NCI-H2196 (cell line): ENCODE results near the gene DLGAP4.

Experiments used
- DNase-seq: peaks from one replicate; lab custom pipeline; 2025; ENCODE audit not compliant: unreplicated experiment; lab: John Stamatoyannopoulos, UW

DLGAP4 gene

GRCh38 chr20:36349384-36350170 lies 43.4 kb downstream of the DLGAP4 start:
- no peak for DNase-seq

DNA sequence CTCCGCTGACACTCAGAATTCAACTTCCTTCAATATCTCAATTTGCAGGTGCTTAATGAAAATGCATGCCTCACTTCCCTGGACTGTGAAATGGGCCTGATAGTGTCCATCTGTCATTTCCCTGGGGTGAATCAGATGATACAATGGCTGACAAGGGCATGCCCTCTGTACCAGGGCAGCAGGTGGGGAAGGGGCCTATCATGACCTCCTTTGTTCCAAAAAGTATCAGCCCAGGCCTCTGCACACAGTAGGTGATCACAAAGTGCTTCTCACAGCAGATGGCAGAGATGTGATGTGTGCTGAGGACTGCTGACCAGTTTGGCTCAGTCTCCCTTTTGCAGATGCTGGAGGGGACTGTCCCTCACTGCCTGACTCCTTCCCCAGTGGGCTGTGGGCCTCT lies 44.3 kb downstream of the DLGAP4 start:
- DNase-seq, result no peak

- no peak for DNase-seq
These were observed 45.8 kb downstream of the DLGAP4 start for GRCh38 chr20:36351937-36352336.

DNA sequence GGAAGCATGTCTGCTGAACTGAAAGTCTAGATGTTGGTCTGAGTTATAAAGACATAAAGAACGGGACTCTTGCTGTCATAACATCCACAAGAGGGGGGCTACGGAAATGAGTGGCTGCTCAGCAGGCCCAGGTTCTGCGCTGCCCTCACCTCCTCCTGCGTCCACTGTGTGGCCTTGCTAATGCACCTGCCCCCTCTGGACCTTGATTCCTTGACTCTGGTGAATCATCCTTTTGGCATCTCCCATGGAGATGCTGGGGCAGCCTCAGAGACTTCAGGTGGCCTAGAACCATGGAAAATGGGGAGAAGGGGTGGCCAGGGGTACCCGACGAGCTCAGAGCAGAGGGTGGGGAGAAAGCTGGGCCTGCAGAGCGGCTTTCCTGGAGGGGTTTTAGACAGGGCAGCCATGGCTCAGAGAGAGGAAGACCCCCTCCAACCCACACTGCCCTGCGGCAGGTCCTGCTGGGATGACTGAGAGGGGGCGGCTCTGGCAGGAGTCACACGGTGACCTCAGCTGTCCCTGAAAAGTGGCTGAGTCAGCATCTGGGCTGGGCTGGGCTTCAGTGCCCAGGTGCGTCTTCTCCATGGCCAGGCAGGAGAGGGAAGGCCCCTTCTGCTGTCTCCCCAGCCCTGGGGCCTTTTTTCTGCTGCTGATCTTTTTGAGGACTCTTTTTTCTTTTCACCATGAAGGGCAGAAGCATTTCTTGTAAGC lies 46.9 kb downstream of the DLGAP4 start:
- DNase-seq, result no peak

GRCh38 chr20:36353740-36354139 lies 47.6 kb downstream of the DLGAP4 start:
- DNase-seq, result no peak

- DNase-seq, result no peak
These were observed 49.5 kb downstream of the DLGAP4 start for GRCh38 chr20:36355469-36356171.

DNA sequence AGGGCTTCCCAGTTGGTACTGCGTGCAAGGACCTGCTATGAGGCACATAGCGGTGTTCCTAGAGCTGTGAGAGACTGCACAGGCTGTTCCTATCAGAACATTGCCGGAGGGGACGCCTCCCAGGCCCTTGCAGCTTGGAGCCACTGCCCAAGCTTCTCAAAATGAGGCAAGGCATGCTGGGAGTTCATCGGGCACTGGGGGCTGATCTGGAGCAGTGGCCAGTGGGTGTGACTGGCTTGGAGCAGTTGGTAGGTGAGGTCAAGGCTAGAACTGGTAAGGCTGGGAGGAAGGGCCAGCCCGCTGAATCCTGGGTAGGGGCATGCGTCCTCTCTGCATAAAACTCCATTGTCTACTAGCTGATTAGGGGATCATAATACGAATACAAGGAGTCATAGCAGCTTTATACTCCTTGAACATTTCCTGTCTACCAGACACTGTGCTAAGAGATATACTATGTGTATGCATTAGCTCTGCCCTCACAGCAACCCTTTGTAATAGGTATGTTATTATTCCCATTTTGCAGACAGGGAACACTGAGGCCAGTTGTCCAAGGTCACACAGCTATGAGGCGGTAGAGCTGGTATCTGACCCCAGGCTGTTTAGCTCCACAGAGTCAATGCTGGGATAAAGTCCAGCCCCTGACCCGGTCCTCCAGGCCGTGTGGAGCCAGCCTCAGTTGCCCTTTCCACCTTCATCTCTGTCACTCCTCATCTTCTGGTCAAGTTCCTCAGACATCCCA lies 53.7 kb downstream of the DLGAP4 start:
- DNase-seq, result no peak

DNA sequence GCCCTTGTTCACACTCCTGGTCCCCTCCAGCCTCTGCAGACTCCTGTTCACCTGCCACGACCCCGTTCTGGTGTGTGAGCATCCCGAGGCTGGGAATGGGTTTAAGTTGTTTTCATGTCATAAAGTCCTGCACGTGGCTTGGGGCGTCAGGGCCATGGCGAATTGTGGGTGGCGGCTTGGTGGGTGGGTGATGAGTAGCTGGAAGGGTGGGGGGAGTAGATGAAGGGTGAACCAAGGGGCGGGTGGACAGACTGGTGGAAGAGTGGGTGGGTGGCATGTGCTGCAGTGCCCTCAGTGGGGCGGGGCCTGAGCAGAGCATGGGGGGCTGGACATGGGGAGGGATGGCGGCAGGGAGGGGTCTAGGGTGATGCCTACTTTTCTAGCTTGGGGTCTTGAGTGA lies 54.3 kb downstream of the DLGAP4 start:
- no peak for DNase-seq

GRCh38 chr20:36361406-36361805 lies 55.3 kb downstream of the DLGAP4 start:
- no peak for DNase-seq

DNA sequence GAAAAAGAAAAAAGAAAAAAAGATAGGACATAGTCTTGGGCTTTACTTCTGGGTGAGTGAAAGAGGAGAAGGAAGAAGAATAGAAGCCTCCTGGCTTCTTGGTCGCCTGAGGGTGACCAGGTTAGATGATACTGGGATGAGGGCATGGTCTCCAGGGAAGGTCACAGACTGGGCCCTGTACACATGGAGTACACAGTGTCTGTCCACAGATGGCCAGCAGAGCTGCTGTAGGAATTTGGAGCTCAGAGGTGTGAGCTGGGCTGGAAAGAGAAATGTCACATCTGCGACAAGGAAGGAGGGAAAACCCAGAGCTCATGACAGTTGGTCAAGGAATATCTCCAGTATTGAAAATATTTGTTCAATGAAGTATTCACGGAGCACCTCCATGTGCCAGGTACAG lies 56.1 kb downstream of the DLGAP4 start:
- no peak for DNase-seq

GRCh38 chr20:36362978-36363713 lies 57.0 kb downstream of the DLGAP4 start:
- no peak for DNase-seq

DNA sequence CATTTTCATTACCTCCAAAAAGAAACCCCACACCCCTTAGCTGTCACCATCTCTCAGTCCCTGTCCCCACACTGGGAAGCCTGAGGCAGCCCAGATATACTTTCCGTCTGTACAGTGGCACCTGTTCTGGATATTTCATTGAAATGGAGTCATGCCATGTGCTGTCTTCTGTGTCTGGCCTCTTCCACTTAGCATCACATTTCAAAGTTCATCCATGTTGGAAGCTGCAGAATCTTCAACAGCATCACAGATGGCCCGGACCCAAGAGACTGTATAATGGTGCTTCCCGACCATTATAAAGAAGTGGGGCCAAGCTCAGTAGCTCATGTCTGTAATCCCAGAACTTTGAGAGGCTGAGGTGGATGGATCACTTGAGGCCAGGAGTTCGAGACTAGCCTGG lies 58.4 kb downstream of the DLGAP4 start:
- no peak for DNase-seq

DNA sequence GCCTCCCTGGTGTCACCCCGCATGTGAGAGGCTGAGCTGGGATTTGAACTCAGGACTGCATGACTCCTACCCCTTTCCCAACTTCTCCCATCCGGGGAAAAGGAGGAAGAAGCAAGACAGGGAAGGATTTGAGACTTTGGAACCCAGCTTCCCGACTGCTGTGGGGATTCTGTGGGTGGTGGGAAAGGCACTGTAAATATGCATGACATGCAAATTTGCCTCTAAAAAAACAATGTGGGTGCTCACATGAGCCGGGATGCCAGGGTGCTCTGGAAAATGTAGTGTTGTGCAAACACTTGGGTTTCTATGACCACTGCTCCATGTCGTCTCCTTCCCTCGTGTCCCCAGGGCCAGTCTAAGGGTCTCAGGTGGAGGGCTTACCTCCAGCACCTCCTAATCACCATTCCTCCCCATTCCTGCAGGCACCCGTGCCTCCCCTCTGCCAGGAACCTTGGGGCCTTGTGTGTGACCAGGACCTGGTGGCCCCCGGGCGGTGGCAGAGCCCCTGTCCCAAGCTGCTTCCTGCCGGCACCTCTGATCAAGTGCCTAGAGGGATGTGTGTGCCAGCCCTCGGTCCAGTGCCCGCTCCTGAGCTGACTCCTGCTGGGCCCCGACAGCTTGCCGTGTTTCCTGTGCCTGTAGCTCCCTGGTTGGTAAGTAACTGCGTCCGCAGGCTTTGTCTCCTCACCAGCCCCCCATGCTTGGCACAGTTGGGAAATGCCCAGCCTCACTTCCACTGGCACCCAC lies 60.7 kb downstream of the DLGAP4 start:
- no peak for DNase-seq

- no peak for DNase-seq
These were observed 61.2 kb downstream of the DLGAP4 start for GRCh38 chr20:36367370-36367745.

- DNase-seq, result no peak
These were observed 62.0 kb downstream of the DLGAP4 start for GRCh38 chr20:36367907-36368799.

- DNase-seq, result no peak
These were observed 62.7 kb downstream of the DLGAP4 start for GRCh38 chr20:36368869-36369268.

DNA sequence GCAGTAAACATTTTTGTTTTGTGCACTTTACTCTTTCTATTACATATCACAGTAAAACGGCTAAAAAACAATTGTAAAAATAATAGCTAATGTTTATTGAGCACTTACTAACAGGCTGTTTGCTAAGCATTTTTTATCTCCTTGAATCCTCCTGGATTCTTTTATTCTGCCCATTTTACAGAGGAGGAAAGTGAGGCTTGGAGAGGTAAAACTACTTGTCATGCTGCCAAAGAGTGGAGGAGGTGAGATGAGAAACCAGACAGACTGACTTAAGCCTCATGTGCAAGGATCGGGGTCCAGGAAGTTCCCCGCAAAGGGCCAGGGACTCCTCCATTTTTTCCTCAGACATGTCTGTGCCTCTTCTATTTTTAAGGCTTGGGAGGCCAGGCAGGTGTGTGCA lies 63.6 kb downstream of the DLGAP4 start:
- DNase-seq, result no peak

- no peak for DNase-seq
These were observed 65.1 kb downstream of the DLGAP4 start for GRCh38 chr20:36370991-36371790.
